ENCODE data around the gene CEBPA.
"Not testable (repeated sequence)": the region's sequence is repeated elsewhere in the genome, so short reads cannot be mapped to it uniquely, and the experiment has no call there.

The CEBPA gene

GRCh38 chr19:33329736-33330135 is 27.4 kb upstream of the CEBPA start:
- DNase-seq (ENCODE audit: extremely low spot score) = no peak
- TF ChIP-seq FOXM1 (IDR thresholded peaks at IDR 0.05; ENCODE audit: borderline replicate concordance) (no peak), FOXA1 (IDR thresholded peaks at IDR 0.05) (no peak), ELF4 (IDR thresholded peaks at IDR 0.05) (no peak), L3MBTL2 (conservative IDR thresholded peaks at IDR 0.05) (no peak), ARNT (IDR thresholded peaks at IDR 0.05) (no peak), NFRKB (IDR thresholded peaks at IDR 0.05) (no peak), TARDBP (IDR thresholded peaks at IDR 0.05) (no peak), ZNF384 (IDR thresholded peaks at IDR 0.05) (no peak), SP1 (IDR thresholded peaks at IDR 0.05) (no peak)
- CTCF ChIA-PET = no interaction called here
- POLR2A ChIA-PET = no interaction called here

DNA sequence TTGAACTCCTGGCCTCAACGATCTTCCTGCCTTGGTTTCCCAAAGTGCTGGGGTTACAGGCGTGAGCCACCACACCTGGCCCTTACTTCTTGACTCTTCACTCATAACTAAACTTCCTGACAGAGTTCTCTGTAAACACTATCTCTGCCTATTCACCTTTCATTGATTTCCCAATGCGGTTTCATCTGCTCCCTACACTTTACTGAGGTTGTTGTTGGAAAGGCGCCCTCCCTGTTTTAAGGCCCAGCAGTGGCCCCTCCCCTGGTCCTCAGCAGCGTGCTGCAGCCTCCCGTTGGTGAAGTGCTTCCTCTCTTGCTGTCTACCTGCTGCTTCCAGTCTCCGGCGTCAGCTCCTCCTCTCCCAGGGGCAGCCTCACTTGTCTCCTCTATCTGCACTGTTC is 26.7 kb upstream of the CEBPA start:
- DNase-seq (ENCODE audit: extremely low spot score) = no peak
- ChIA-PET CTCF (no interaction called here), POLR2A (no interaction called here)
- TF ChIP-seq CTBP1 (IDR thresholded peaks at IDR 0.05; ENCODE audit: borderline replicate concordance) (no peak), LEF1 (IDR thresholded peaks at IDR 0.05; ENCODE audit: borderline replicate concordance) (no peak)

DNA sequence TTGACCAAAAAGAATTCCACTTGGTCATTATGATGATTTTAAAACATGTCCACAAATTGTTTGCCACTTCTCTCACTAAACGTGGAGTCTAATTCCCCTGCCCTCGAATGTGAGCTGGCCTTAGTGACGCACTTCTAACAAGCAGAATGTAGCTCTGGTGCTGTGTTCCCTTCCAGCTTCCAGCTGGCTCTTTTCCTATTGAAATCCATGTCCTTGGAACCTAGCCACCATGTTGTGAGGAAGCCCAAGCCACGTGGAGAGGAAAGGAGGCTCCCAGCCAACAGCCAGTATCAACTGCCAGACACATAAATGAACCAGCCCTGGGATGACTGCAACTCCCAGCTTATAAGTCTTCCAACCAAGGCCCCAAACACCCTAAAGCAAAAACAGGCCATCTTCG is 23.6 kb upstream of the CEBPA start:
- CTCF ChIA-PET = no interaction called here
- DNase-seq (ENCODE audit: extremely low spot score) = no peak
- POLR2A ChIA-PET = no interaction called here
- no peak for TF ChIP-seq BHLHE40 (IDR thresholded peaks at IDR 0.05; ENCODE audit: borderline replicate concordance)
- no peak for TF ChIP-seq ARNT (IDR thresholded peaks at IDR 0.05)
- no peak for TF ChIP-seq ELF4 (IDR thresholded peaks at IDR 0.05)
- TF ChIP-seq, protein P1, sequence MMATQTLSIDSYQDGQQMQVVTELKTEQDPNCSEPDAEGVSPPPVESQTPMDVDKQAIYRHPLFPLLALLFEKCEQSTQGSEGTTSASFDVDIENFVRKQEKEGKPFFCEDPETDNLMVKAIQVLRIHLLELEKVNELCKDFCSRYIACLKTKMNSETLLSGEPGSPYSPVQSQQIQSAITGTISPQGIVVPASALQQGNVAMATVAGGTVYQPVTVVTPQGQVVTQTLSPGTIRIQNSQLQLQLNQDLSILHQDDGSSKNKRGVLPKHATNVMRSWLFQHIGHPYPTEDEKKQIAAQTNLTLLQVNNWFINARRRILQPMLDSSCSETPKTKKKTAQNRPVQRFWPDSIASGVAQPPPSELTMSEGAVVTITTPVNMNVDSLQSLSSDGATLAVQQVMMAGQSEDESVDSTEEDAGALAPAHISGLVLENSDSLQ (IDR thresholded peaks at IDR 0.05) = no peak
- no peak for TF ChIP-seq TARDBP (IDR thresholded peaks at IDR 0.05)
- TF ChIP-seq L3MBTL2 (conservative IDR thresholded peaks at IDR 0.05) = no peak
- no peak for TF ChIP-seq NFRKB (IDR thresholded peaks at IDR 0.05)
- no peak for TF ChIP-seq HDGF (IDR thresholded peaks at IDR 0.05; ENCODE audit: borderline replicate concordance)
- no peak for TF ChIP-seq ZNF384 (IDR thresholded peaks at IDR 0.05)
- TF ChIP-seq FOXK2 (IDR thresholded peaks at IDR 0.05) = no peak
- TF ChIP-seq FOXA1 (IDR thresholded peaks at IDR 0.05) = no peak

- CTCF ChIA-PET = interaction anchor here (0.7 kb wide), 1 partner anchor 199 kb away, joined by 3 read pairs; no protein-coding TSS in a partner anchor
- POLR2A ChIA-PET = no interaction called here
These were observed 22.3 kb upstream of the CEBPA start for GRCh38 chr19:33324628-33325027.

DNA sequence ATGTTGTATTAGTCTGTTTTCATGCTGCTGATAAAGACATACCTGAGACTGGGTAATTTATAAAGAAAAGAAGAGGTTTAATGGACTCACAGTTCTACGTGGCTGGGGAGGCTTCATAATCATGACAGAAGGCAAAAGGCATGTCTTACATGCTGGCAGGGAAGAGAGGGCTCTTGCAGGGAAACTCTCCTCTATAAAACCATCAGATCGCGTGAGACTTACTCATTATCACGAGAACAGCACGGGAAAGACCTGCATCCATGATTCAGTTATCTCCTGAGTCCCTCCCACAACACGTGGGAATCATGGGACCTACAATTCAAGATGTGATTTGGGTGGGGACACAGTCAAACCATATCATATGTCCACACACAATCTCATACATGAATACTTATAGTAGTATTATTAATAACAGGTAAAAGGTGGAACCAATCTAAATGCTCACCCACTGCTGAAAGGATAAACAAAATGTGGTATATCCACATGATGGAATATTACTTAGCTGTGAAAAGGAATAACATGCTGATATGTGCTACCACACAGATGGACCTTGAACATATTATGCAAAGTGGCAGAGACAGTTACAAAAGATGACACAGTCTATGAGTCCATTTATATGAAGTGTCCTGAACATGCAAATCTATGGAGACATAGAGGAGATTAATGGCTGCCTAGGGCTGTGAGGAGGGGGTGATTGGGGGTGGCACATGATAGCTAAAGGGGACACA is 20.9 kb upstream of the CEBPA start:
- TF ChIP-seq SUZ12 (IDR thresholded peaks at IDR 0.05) (no peak), CTBP1 (IDR thresholded peaks at IDR 0.05; ENCODE audit: borderline replicate concordance) (no peak)
- ChIA-PET POLR2A (no interaction called here), CTCF (no interaction called here)
- DNase-seq (ENCODE audit: extremely low spot score) = no peak

More at GRCh38 chr19:33324628-33325027, 22.3 kb upstream of the CEBPA start:
- DNase-seq (ENCODE audit: extremely low spot score) = no peak
- no peak for TF ChIP-seq SP1 (IDR thresholded peaks at IDR 0.05)
- TF ChIP-seq NFRKB (IDR thresholded peaks at IDR 0.05) = no peak
- no peak for TF ChIP-seq TARDBP (IDR thresholded peaks at IDR 0.05)
- TF ChIP-seq BHLHE40 (IDR thresholded peaks at IDR 0.05; ENCODE audit: borderline replicate concordance) = no peak
- TF ChIP-seq FOXK2 (IDR thresholded peaks at IDR 0.05) = no peak
- no peak for TF ChIP-seq FOXA1 (IDR thresholded peaks at IDR 0.05)
- TF ChIP-seq SUZ12 (IDR thresholded peaks at IDR 0.05) = no peak

GRCh38 chr19:33320636-33321035 is 18.3 kb upstream of the CEBPA start:
- CTCF ChIA-PET = no interaction called here
- POLR2A ChIA-PET = no interaction called here
- TF ChIP-seq FOXA1 (IDR thresholded peaks at IDR 0.05) (no peak), L3MBTL2 (conservative IDR thresholded peaks at IDR 0.05) (no peak), CTBP1 (IDR thresholded peaks at IDR 0.05; ENCODE audit: borderline replicate concordance) (no peak), TARDBP (IDR thresholded peaks at IDR 0.05) (no peak), BHLHE40 (IDR thresholded peaks at IDR 0.05; ENCODE audit: borderline replicate concordance) (no peak), SP1 (IDR thresholded peaks at IDR 0.05) (no peak), NFRKB (IDR thresholded peaks at IDR 0.05) (no peak), FOXM1 (IDR thresholded peaks at IDR 0.05; ENCODE audit: borderline replicate concordance) (no peak), SUZ12 (IDR thresholded peaks at IDR 0.05) (no peak), FOXK2 (IDR thresholded peaks at IDR 0.05) (no peak), HDGF (IDR thresholded peaks at IDR 0.05; ENCODE audit: borderline replicate concordance) (no peak), ZNF384 (IDR thresholded peaks at IDR 0.05) (no peak), ARNT (IDR thresholded peaks at IDR 0.05) (no peak), ELF4 (IDR thresholded peaks at IDR 0.05) (no peak), LEF1 (IDR thresholded peaks at IDR 0.05; ENCODE audit: borderline replicate concordance) (no peak)
- TF ChIP-seq, protein P1 (IDR thresholded peaks at IDR 0.05) = no peak
- DNase-seq (ENCODE audit: extremely low spot score) = no peak

DNA sequence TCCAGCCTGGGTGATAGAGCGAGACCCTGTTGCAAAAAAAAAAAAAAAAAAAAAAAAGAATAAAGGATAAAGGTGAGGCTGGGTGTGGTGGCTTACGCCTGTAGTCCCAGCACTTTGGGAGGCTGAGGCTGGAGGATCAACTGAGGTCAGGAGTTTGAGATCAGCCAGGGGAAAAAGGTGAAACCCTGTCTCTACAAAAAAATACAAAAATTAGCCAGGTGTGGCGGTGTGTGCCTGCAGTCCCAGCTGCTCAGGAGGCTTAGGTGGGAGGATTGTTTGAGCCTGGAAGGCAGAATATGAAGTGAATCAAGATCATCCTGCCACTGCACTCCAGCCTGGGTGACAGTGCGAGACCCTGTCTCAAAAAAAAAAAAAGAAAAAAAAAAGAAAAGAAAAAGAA is 15.7 kb upstream of the CEBPA start:
- DNase-seq (ENCODE audit: extremely low spot score); POLR2A ChIA-PET; CTCF ChIA-PET: not testable (repeated sequence)

- ChIA-PET CTCF (no interaction called here), POLR2A (no interaction called here)
- no peak for DNase-seq (ENCODE audit: extremely low spot score)
- TF ChIP-seq FOXA1 (IDR thresholded peaks at IDR 0.05) (no peak), ZNF384 (IDR thresholded peaks at IDR 0.05) (no peak), HDGF (IDR thresholded peaks at IDR 0.05; ENCODE audit: borderline replicate concordance) (no peak), BHLHE40 (IDR thresholded peaks at IDR 0.05; ENCODE audit: borderline replicate concordance) (no peak), L3MBTL2 (conservative IDR thresholded peaks at IDR 0.05) (no peak), FOXM1 (IDR thresholded peaks at IDR 0.05; ENCODE audit: borderline replicate concordance) (no peak), ELF4 (IDR thresholded peaks at IDR 0.05) (no peak), SUZ12 (IDR thresholded peaks at IDR 0.05) (no peak), NFRKB (IDR thresholded peaks at IDR 0.05) (no peak), TARDBP (IDR thresholded peaks at IDR 0.05) (no peak)
- TF ChIP-seq, protein P1 (IDR thresholded peaks at IDR 0.05) = no peak
These were observed 15.2 kb upstream of the CEBPA start for GRCh38 chr19:33317517-33317916.
